Measurements from ENCODE around the gene CDKN2B-AS1.

Gene CDKN2B-AS1

GRCh38 chr9:21966140-21966851 is 28.3 kb upstream of the CDKN2B-AS1 start:
- no peak overlapping the region for H3K4me3 ChIP-seq (replicated peaks in 1 of 2; ENCODE audit: low read depth in 2 of 2, low read length in 2 of 2)
- no peak for TF ChIP-seq CTCF (IDR thresholded peaks at IDR 0.05; ENCODE audit: low read depth, low read length)
- DNase-seq (ENCODE audit: low read depth in 2 of 2): no peak

GRCh38 chr9:21967169-21967568 is 27.4 kb upstream of the CDKN2B-AS1 start:
- H3K4me3 ChIP-seq (replicated peaks in 1 of 2; ENCODE audit: low read depth in 2 of 2, low read length in 2 of 2): no peak overlapping the region
- TF ChIP-seq CTCF (IDR thresholded peaks at IDR 0.05; ENCODE audit: low read depth, low read length): no peak
- DNase-seq (ENCODE audit: low read depth in 2 of 2): no peak

- DNase-seq (ENCODE audit: low read depth in 2 of 2): no peak
- TF ChIP-seq CTCF (IDR thresholded peaks at IDR 0.05; ENCODE audit: low read depth, low read length): no peak
- H3K4me3 ChIP-seq (replicated peaks in 1 of 2; ENCODE audit: low read depth in 2 of 2, low read length in 2 of 2): no peak overlapping the region
Observed at GRCh38 chr9:21967702-21968101, 26.9 kb upstream of the CDKN2B-AS1 start.

- TF ChIP-seq CTCF (IDR thresholded peaks at IDR 0.05; ENCODE audit: low read depth, low read length): no peak
- DNase-seq (ENCODE audit: low read depth in 2 of 2): peak; percentile 20 to 33
- peak overlapping the region in 1 of 2 donors; percentile 18 for H3K4me3 ChIP-seq (replicated peaks in 1 of 2; ENCODE audit: low read depth in 2 of 2, low read length in 2 of 2)
Observed at GRCh38 chr9:21968331-21969010, 26.1 kb upstream of the CDKN2B-AS1 start.

- TF ChIP-seq CTCF (IDR thresholded peaks at IDR 0.05; ENCODE audit: low read depth, low read length): no peak
- no peak overlapping the region for H3K4me3 ChIP-seq (replicated peaks in 1 of 2; ENCODE audit: low read depth in 2 of 2, low read length in 2 of 2)
Observed at GRCh38 chr9:21969011-21969940, 25.3 kb upstream of the CDKN2B-AS1 start.

GRCh38 chr9:21969951-21970799 is 24.4 kb upstream of the CDKN2B-AS1 start:
- DNase-seq (ENCODE audit: low read depth in 2 of 2): no peak
- H3K4me3 ChIP-seq (replicated peaks in 1 of 2; ENCODE audit: low read depth in 2 of 2, low read length in 2 of 2): no peak overlapping the region
- TF ChIP-seq CTCF (IDR thresholded peaks at IDR 0.05; ENCODE audit: low read depth, low read length): no peak

More at GRCh38 chr9:21969011-21969940, 25.3 kb upstream of the CDKN2B-AS1 start:
- no peak for DNase-seq (ENCODE audit: low read depth in 2 of 2)

Data from cardiac fibroblast (primary cell).